HL-60 (cell line): ENCODE measurements around the gene PHF19.

ENCODE experiments used
- DNase-seq, 2 experiments: peaks; one replicate each; pipeline ENCODE4 v3.0.0-alpha.2; 2010 to 2020; ENCODE audit warnings: low read depth in 1 of 2, low spot score in 1 of 2
- H3K27ac ChIP-seq: fragments of 250-450 bp; sonication (Bioruptor Pico); replicated peaks from 2 replicates; pipeline ENCODE4 v1.5.1; 2020; ENCODE audit warnings: mild to moderate bottlenecking, moderate library complexity
- H3K27me3 ChIP-seq: fragments of 250-450 bp; sonication (Bioruptor Pico); 2 replicates; pipeline ENCODE4 v1.5.1; 2021; ENCODE audit warnings: mild to moderate bottlenecking, moderate library complexity; ENCODE audit not compliant: insufficient read depth, poor library complexity, severe bottlenecking
- H3K4me3 ChIP-seq: replicated peaks from 2 replicates; pipeline ENCODE4 v1.5.1; 2011; ENCODE audit warnings: mild to moderate bottlenecking, control low read depth, low read length; ENCODE audit not compliant: insufficient read depth
- CTCF ChIP-seq: IDR thresholded peaks from one replicate; pipeline ENCODE4 v1.5.1; 2011; ENCODE audit warnings: low read length, control low read depth, inconsistent platforms; ENCODE audit not compliant: insufficient read depth
- GABPA ChIP-seq: IDR thresholded peaks from 2 replicates; pipeline ENCODE4 v1.6.1; 2012; ENCODE audit warnings: low read depth
- POLR2AphosphoS5 ChIP-seq: IDR thresholded peaks from 2 replicates; pipeline ENCODE4 v1.6.1; 2012; ENCODE audit warnings: low read depth
- REST ChIP-seq: IDR thresholded peaks from 2 replicates; pipeline ENCODE4 v1.6.1; 2012; ENCODE audit warnings: low read depth; ENCODE audit not compliant: insufficient replicate concordance
- SPI1 ChIP-seq: IDR thresholded peaks from 2 replicates; pipeline ENCODE4 v1.6.1; 2012; ENCODE audit warnings: low read depth, mild to moderate bottlenecking, borderline replicate concordance

PHF19 gene

GRCh38 chr9:120892748-120893610 lies 16.0 kb upstream of the PHF19 start:
- TF ChIP-seq POLR2AphosphoS5 = peak; percentile 93
- no peak for TF ChIP-seq SPI1
- H3K27ac ChIP-seq = peak overlapping the region; percentile 42
- peak; percentile 72 to 81 for DNase-seq

DNA sequence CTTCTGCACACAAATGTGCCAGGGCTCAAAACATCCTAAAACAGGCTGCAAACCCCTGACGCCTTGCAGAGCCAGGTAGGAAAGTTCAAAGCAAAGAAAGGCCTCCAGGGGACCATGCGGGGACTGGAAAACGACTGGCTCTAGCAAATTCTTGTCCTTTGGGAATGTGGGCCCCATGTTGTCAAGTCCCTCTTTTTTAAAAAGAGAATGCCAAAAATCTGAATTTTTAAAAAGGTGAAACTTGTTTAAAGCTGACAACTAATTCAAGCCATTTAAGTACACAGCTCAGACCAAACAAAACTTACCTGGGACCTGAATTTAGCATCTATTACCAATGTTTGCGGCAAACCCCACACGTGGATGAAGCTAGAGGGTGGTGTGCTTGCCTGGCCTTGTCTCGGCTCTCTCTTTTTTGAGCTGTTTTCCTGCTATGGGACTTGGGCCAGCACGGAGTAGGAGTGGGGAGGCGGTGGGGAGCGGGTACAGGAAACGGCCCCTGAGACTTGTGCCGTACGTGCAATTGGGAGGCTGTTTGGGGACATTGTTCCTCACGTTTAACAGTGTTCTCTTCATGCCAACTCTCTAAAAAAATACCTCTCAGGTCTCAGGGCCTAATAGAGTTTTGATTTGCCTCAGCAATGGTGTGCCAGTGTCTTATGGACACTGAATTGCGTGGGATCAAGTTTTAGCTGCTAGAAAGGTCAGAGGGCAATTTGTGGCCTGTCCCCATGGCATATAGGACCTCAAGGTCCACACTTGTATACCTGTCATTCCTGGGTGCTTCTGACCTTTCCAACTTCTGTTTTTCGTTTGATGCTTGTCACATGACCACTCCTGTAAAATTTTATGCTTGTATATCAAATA lies 15.1 kb upstream of the PHF19 start:
- DNase-seq = no peak
- Histone ChIP-seq H3K4me3 (no peak overlapping the region), H3K27ac (peak overlapping the region; percentile 42), H3K27me3 (no peaks in the 10 kb centered on the region)
- TF ChIP-seq SPI1 (no peak), REST (no peak), GABPA (no peak), CTCF (no peak), POLR2AphosphoS5 (no peak)

More at GRCh38 chr9:120892748-120893610, 16.0 kb upstream of the PHF19 start:
- Histone ChIP-seq H3K27me3 (no peaks in the 10 kb centered on the region), H3K4me3 (no peak overlapping the region)

- no peak overlapping the region for H3K4me3 ChIP-seq
- DNase-seq = no peak
- TF ChIP-seq SPI1 (no peak), CTCF (no peak), POLR2AphosphoS5 (no peak), GABPA (no peak), REST (no peak)
- H3K27me3 ChIP-seq = no peaks in the 10 kb centered on the region
- no peak overlapping the region; the same call in 1 of the 2 replicates for H3K27ac ChIP-seq
These were observed 14.4 kb upstream of the PHF19 start for GRCh38 chr9:120891245-120891883.
